ENCODE data around the gene TEC.

- no peak for TF ChIP-seq CTCF (IDR thresholded peaks at IDR 0.05)
- TF ChIP-seq POLR2A (IDR thresholded peaks at IDR 0.05): no peak
Observed at GRCh38 chr4:48167538-48168263, 101.9 kb downstream of the TEC start.
